ENCODE data around the gene MAP3K5.

MAP3K5 gene

GRCh38 chr6:136749359-136749997 lies 42.8 kb downstream of the MAP3K5 start:
- DNase-seq (ENCODE audit: low read depth), result no peak

DNA sequence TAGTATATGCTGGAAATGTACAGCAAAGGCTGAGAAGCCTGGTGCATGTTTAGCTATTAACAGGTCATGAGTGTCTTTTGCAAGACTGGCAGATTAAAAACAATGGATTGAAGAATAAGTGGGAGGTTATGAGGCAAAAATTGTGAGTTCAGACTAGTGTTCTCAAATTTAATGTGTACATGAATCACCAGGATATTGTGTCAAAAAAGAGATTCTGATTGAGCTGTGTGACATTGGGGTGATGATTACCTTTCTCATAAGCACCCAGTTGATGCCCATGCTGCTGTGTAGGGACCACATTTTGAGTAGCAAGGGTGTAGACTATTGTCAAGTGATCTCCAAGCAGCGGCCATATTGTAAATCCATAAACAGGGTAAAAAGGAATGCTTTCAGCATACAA lies 44.8 kb downstream of the MAP3K5 start:
- no peak for DNase-seq (ENCODE audit: low read depth)

- no peak for DNase-seq (ENCODE audit: low read depth)
These were observed 47.0 kb downstream of the MAP3K5 start for GRCh38 chr6:136745300-136745699.

- DNase-seq (ENCODE audit: low read depth), result no peak
These were observed 47.4 kb downstream of the MAP3K5 start for GRCh38 chr6:136744889-136745288.

DNA sequence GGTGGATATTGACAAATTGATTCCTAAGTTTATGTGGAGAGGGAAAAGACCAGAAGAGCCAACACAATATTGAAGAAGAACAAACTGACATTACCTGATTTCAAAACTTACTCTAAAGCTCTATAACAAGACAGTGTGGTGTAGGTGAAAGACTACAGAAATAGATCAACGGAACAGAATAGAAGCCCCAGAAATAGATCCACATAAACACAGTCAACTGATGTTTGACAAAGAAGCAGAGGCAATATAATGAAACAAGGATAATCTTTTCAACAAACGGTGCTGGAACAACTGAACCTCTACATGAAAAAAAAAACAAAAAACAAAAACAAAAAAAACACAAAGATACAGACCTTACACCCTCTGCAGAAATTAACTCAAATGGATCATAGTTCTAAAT lies 50.2 kb downstream of the MAP3K5 start:
- DNase-seq (ENCODE audit: low read depth), result no peak

DNA sequence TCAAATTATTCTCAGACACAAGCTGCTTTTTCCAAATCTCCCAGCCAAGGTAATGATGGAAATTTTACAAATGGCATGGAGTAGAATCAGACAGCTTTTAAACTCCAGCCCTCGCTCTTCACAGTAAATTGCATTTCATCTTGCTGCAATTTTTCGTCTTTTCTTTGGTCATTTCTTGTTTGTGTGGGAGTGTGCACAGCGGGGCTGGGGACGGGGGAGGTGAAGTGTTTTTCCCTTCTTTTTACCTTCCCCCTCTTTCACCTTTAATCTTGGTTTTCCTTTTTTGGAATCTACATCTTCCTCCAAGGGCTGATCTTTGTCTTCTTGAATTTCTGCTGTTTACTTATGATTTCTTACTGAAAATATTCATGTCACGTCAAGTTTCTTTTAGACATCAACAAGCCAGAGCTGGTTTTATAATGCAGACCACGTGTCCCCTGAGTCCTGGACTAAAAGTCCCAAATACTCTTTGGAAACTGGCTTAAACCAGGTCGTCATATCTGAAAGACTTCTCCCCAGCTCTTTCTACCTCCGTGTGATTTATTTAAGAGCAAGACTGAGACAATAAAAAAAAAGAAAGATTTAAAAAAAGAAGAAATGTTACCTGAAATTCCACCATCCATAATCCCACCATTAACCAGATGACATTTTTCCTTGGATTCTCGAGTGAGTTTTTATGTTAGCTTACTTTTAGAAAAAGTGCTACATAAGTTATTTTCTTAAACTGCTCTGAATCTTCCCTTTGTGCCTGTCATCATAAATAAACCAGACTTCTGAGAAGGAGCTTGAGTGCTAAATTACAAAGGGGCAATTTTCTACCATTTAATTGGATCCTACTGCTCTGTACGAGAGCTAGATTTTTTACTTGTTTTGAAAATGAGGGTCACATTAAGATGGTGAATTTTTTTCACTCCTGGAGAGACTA lies 52.0 kb downstream of the MAP3K5 start:
- no peak for DNase-seq (ENCODE audit: low read depth)

DNA sequence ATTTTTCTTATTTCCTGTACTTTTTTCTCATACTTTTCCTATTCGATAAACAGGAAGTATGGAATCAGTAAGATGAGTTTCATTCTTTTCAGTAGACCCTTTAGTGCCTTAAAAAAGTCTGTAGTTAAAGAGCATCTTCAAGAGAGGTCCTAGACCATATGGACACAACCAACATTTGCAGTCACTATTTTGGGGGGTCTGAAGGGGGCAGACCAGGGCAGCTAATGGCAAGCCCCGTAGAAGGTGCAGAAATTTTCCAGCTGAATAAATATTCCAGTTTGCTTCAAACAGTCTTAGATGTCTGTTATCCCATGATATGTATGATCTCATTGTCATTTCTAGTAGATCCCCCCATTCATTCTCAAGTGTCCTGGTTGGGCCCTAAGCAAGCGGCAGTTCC lies 52.8 kb downstream of the MAP3K5 start:
- DNase-seq (ENCODE audit: low read depth), result no peak

DNA sequence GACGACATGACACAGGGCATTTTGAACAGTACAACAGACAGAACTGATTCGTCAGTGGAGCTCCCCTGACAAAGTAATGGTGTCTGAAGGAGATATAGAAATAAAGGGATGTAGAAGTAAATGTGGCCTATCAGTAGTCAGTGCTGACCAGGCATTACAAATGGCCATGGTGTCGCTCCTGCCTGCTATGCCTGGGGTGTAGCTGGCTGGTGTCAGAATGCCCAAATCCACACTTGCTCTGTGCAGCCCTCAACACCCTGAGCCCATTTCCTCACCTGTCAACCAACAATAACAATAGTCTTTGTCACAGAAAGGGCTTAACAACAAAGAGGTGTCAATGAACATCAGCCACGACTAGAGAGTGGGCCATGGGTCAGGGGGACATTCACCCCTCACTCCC lies 53.2 kb downstream of the MAP3K5 start:
- no peak for DNase-seq (ENCODE audit: low read depth)

GRCh38 chr6:136738692-136739057 lies 53.6 kb downstream of the MAP3K5 start:
- DNase-seq (ENCODE audit: low read depth), result no peak

GRCh38 chr6:136737871-136738691 lies 54.2 kb downstream of the MAP3K5 start:
- peak; percentile 43 for DNase-seq (ENCODE audit: low read depth)

- DNase-seq (ENCODE audit: low read depth), result no peak
These were observed 54.9 kb downstream of the MAP3K5 start for GRCh38 chr6:136737374-136737844.

DNA sequence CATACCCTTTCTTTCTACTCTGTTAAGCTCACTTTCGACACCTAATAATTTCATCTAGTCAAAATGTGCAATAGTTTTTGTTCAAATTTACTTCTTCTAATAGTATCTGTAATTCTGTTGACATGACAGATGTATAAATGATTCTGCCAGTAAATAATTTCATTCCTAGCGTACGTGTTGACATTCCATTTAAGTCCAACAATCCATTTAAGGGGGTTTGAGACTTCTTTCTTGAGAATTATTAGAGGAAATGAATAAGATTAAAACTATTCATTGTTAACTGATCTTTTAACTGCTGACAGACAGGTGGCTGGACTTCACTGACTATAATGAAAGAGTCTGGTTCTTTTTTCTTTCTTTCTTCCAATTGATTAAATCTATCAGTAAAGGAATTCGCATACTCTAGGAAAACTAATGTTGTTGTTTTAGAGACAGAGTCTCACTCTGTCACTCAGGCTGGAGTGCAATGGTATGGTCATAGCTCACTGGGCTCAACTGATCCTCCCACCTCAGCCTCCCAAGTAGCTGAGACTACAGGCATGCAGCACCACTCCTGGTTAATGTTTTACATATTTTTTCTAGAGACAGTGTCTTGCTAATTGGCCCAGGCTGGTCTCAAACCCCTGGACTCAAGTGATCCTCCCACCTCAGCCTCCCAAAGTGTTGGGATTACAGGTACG lies 55.9 kb downstream of the MAP3K5 start:
- DNase-seq (ENCODE audit: low read depth), result no peak

DNA sequence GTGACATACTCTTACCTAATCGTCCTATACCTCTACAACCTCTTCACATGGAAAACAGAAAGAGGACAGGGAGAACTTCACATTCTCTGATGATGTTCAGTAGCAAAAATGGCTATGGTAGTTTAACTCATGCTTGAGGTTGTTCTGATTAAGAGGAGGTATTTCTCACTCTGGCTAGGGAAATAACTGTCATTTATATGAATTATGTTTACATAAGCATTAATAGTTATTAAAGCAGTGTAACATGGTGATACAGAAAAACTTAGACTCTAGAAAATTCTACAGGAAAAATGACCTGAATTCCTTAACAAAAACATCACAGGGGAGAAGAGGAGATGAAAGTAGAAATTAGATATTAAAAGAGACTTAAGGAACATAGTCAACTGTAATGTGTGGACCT lies 57.3 kb downstream of the MAP3K5 start:
- no peak for DNase-seq (ENCODE audit: low read depth)

- no peak for DNase-seq (ENCODE audit: low read depth)
These were observed 59.4 kb downstream of the MAP3K5 start for GRCh38 chr6:136732889-136733288.

- DNase-seq (ENCODE audit: low read depth), result no peak
These were observed 62.4 kb downstream of the MAP3K5 start for GRCh38 chr6:136729832-136730231.

- DNase-seq (ENCODE audit: low read depth), result no peak
These were observed 63.2 kb downstream of the MAP3K5 start for GRCh38 chr6:136728976-136729515.

- no peak for DNase-seq (ENCODE audit: low read depth)
These were observed 64.0 kb downstream of the MAP3K5 start for GRCh38 chr6:136728033-136728939.

GRCh38 chr6:136726837-136727557 lies 65.3 kb downstream of the MAP3K5 start:
- no peak for DNase-seq (ENCODE audit: low read depth)

GRCh38 chr6:136725124-136725523 lies 67.2 kb downstream of the MAP3K5 start:
- DNase-seq (ENCODE audit: low read depth), result no peak

GRCh38 chr6:136723780-136724179 lies 68.5 kb downstream of the MAP3K5 start:
- no peak for DNase-seq (ENCODE audit: low read depth)

Data from EH (cell line).